Subcutaneous adipose tissue (tissue), 4 donors: Measurements from ENCODE around the gene KDELR3. TPM values are rescaled to one million over a fixed set of nuclear protein-coding genes. Genes with fewer than 3 reads are reported as not detected.

ENCODE experiments used
- total RNA-seq, 4 donors: library from RNA; depleted of rRNA; stranded (reverse); fragments of >200 nt; gene quantifications; one replicate each; pipeline ENCODE4 v1.1.0, GENCODE V29; 2016
- TF ChIP-seq, protein P1 (sequence below): fragments of 450-650 bp; IDR thresholded peaks from one replicate; pipeline ENCODE4 v1.5.1; 2016; ENCODE audit warnings: low read depth, mild to moderate bottlenecking, control low read depth, antibody characterized with exemption, moderate library complexity

Gene KDELR3
- total RNA-seq, 4 donors from 2014 or later, result 12.8 to 32.0 (median 20.1) TPM

DNA sequence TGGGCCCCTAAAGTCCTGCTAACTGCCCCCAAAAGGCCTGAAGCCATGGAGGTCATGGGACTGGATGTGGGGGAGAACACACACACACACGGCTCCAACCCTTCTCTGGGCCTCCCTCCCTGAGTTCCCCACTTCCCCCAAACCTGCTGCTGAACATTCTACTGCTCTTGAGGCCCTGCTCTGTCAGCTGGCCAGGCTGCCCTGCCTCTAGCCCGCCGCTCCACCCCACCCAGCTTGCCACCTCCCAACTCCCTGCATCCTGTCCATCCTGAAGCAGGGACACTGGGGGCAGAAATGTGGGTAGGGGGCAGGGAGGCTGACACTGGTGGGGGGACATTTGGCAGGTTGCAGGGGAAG is 13.9 kb upstream of the KDELR3 start:
- TF ChIP-seq, protein P1, sequence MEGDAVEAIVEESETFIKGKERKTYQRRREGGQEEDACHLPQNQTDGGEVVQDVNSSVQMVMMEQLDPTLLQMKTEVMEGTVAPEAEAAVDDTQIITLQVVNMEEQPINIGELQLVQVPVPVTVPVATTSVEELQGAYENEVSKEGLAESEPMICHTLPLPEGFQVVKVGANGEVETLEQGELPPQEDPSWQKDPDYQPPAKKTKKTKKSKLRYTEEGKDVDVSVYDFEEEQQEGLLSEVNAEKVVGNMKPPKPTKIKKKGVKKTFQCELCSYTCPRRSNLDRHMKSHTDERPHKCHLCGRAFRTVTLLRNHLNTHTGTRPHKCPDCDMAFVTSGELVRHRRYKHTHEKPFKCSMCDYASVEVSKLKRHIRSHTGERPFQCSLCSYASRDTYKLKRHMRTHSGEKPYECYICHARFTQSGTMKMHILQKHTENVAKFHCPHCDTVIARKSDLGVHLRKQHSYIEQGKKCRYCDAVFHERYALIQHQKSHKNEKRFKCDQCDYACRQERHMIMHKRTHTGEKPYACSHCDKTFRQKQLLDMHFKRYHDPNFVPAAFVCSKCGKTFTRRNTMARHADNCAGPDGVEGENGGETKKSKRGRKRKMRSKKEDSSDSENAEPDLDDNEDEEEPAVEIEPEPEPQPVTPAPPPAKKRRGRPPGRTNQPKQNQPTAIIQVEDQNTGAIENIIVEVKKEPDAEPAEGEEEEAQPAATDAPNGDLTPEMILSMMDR, result no peak

DNA sequence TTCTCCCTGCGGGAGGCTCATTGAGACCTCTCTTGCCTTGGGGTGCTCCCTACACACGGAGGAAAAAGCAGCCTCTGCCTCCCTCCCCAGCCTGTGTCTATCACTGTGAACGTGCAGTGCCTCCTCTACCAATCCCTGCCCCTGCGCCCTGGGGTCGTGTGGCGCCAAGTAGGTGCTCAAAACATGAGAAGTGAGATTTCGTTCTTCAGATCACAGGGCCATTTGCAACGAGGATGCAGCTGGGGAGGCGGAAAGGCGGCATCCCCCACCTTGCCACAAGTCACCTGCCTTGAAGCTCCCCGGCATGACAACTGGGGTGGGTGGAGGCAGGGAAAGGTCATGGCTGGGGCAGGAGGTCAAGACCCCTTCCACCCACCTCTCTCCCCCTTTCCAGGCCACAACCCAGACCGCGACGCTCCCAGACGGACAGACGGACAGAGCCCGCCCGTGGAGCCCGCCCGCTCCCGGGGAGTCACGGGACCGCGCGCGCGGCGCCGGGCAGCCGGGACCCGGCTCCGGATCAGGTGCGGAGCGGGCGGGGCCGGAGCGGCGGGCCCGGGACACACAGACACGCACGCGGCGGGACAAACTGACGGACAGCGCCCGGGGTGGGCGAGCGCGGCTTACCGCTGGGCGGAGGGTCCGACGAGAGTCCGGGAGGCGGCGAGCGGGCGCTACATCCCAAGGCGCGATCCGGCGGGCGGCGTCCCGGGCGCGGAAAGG is 13.4 kb upstream of the KDELR3 start:
- TF ChIP-seq, protein P1, result no peak

DNA sequence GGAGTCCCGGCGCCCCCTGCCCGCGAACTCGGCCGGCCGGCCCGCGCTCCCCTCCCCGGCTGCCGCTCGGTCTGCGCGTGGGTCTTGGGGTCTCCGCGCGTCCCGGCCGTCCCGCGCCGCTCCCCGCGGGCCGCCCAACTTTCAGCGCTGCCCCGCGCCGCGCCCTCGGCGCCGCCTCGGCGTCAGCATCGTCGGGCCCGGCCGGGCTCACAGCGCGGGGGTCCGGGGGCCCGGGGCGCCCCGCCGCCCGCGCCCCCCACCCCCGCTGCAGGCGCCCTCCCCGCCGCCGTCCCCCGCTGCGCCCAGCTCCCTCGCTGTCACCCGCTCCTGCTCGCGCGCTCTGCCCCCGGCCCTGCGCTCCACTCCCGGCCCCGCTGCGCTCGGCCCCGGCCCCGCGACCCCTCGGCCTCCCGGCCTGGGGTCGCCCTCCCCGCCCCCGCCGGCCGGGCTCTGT is 12.8 kb upstream of the KDELR3 start, which contains the start of gene KCNJ4:
Gene KCNJ4 (minus strand): TSS at position 124 of the 454 bp plus-strand sequence. CDS start 27,067 bp downstream, outside the sequence.
- TF ChIP-seq, protein P1, result no peak

DNA sequence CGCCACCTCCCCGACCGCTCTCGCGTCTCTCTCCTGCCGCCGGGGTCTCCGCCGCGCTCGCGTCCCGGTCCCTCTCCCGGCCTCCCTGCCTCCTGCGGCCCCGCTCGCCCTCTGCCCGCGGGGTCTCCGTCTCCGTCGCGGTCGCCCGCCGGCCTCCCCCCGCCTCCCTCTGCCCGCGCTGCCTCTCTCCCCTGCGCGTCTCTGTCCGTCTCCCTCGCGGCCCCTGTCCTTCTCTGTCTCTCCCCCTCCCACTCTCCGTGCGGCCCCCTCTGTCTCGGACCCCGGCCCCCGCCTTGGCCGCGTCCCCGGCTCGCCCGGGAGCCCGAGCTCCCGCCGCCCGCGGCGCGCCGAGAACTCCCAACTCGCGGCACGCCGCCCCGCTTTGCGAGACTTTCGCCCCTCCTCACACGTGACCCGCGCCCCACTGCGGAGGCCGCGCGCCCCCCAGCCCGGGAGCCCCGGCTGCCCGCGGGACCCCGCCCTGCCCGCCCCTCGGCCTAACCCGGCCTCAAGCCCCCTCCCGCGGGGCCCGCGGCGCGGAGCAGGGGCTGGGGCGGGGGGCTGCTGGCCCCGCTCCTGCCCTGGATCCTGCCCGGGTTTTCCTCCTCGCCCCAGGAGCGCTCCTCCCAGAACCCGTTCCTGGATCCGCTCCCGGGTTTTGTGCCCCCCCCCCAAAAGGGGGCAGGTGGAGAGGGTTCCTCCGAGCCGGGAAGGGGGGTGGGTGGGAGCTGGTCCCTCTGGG is 12.2 kb upstream of the KDELR3 start:
- TF ChIP-seq, protein P1, result no peak

DNA sequence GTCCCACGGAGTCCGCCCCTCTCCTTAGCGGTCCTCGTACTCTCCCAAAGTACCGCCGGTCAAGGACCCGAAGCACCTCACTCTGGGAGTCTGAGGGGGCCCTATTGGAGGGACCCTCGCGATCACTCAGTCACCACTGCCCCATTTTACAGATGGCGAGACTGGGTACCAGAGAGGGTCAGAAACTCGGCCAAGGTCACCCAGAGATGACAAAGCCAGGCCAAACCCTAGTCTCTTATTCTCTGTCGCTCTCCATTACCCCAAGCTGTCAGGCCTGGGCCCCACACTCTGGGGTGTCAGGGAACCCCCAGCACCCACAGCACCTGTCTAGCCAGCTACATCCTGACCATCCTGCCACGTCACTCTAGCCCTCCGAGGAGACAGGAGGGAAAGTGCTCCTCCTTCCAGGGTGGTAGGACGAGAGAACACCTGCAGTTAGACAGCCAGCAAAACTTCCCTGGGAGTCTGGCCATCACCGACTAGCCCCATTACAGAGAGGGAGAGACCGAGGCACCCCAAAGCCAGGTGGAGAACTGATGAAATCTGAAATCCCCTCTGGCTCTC is 11.5 kb upstream of the KDELR3 start:
- TF ChIP-seq, protein P1, result no peak

DNA sequence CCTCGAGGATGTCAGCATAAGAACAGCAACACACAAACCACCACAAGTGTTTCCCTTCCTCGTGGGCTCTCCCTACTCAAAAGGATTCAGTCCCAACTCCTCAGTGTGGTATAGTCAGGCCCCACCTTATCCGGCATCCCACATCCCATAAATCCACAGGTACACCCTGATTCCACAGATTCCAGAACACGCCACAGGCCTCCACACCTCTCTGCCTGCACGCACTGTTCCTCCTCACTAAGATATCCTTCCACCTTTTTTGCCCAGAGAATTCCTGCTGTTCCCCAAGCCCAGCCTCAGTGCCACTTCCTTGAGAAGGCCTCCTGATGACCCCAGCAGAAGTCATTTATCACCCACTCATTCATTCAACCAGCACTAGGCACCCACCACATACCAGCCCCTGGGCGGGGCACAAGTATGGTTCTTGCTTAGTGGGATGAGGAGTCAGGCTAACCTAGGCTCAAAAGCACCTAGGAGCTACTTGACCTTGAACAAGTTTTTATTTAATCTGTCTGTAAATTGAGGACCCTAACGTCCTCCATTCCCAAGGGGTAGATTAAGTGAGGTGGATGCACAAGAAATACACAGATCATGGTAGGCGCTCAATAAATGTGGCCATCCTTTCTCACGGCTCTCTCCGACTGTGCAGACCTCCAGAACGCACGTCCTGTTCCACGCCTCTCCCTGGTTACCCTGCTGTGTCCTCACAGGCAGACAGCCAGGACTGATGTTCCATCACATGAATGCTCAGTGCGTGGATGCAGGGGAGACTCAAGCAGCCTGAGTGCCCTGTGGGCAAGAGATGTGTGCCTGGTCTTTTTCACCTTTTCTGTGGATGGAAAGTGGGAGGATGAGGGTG is 10.8 kb upstream of the KDELR3 start:
- TF ChIP-seq, protein P1, result no peak
